Measurements from ENCODE around the gene VPS8.

VPS8 gene

DNA sequence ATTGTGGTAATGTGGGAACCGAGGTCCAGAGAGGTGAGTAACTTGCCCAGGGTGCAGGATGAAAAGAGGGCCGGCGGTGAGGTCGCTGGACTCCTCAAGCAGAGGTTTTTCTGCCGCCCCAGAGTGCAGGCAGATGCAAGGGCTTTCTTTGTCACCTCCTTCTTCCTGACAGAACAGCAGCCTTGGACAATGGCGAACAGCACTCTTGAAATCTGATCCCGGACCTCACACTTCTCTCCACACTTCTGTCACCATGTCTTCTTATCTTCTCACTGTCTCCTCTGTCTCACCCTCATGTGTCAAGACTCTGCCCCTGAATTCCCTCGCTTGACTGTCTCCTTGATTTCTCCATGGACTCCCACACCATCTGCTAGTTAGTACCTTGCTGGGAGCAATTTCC is 15.4 kb upstream of the VPS8 start:
- Histone ChIP-seq H3K4me3 (IDR thresholded peaks at IDR 0.05; ENCODE audit: insufficient read depth, low read depth, low read length) (no peak overlapping the region), H3K27ac (no peak overlapping the region), H3K27me3 (ENCODE audit: insufficient read depth, low read depth) (no peaks in the 10 kb centered on the region), H3K36me3 (ENCODE audit: insufficient read depth) (no peaks in the 10 kb centered on the region), H4K20me1 (ENCODE audit: insufficient read depth) (no peaks in the 10 kb centered on the region), H3K79me2 (ENCODE audit: insufficient read depth, low read depth) (no peaks in the 10 kb centered on the region), H3K4me2 (no peak overlapping the region), H2AFZ (ENCODE audit: low read depth) (no peak overlapping the region), H3K9ac (no peak overlapping the region), H3K4me1 (ENCODE audit: low read depth, poor library complexity, severe bottlenecking) (peaks cover 13% of the 10 kb centered on the region)
- TF ChIP-seq, protein P1, sequence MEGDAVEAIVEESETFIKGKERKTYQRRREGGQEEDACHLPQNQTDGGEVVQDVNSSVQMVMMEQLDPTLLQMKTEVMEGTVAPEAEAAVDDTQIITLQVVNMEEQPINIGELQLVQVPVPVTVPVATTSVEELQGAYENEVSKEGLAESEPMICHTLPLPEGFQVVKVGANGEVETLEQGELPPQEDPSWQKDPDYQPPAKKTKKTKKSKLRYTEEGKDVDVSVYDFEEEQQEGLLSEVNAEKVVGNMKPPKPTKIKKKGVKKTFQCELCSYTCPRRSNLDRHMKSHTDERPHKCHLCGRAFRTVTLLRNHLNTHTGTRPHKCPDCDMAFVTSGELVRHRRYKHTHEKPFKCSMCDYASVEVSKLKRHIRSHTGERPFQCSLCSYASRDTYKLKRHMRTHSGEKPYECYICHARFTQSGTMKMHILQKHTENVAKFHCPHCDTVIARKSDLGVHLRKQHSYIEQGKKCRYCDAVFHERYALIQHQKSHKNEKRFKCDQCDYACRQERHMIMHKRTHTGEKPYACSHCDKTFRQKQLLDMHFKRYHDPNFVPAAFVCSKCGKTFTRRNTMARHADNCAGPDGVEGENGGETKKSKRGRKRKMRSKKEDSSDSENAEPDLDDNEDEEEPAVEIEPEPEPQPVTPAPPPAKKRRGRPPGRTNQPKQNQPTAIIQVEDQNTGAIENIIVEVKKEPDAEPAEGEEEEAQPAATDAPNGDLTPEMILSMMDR (conservative IDR thresholded peaks at IDR 0.05; ENCODE audit: low read depth, low read length), result no peak

DNA sequence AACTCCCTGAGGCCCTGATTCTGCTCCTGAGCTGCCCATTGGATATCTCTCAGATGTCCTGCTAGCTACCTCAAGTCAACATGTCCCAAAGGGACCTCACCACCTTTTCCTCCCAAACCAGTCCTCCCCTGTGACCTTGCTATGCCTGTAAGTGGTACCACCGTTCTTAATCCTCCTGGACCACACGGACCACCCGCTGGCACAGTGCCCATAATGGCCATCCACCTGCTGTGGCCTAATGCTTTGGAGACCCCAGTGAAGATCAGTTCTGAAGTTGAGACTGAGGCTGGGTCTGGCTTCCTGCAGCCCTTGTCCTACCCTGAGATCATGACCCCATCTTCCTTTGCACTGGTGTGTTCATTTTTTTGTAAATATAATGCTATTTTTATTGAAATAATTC is 15.0 kb upstream of the VPS8 start:
- TF ChIP-seq, protein P1 (conservative IDR thresholded peaks at IDR 0.05; ENCODE audit: low read depth, low read length), result no peak
- Histone ChIP-seq H3K27ac (no peak overlapping the region), H3K4me1 (ENCODE audit: low read depth, poor library complexity, severe bottlenecking) (peaks cover 13% of the 10 kb centered on the region), H3K9ac (no peak overlapping the region), H4K20me1 (ENCODE audit: insufficient read depth) (no peaks in the 10 kb centered on the region), H3K4me2 (no peak overlapping the region), H3K79me2 (ENCODE audit: insufficient read depth, low read depth) (no peaks in the 10 kb centered on the region), H3K27me3 (ENCODE audit: insufficient read depth, low read depth) (no peaks in the 10 kb centered on the region), H2AFZ (ENCODE audit: low read depth) (no peak overlapping the region), H3K36me3 (ENCODE audit: insufficient read depth) (no peaks in the 10 kb centered on the region), H3K4me3 (IDR thresholded peaks at IDR 0.05; ENCODE audit: insufficient read depth, low read depth, low read length) (no peak overlapping the region)

DNA sequence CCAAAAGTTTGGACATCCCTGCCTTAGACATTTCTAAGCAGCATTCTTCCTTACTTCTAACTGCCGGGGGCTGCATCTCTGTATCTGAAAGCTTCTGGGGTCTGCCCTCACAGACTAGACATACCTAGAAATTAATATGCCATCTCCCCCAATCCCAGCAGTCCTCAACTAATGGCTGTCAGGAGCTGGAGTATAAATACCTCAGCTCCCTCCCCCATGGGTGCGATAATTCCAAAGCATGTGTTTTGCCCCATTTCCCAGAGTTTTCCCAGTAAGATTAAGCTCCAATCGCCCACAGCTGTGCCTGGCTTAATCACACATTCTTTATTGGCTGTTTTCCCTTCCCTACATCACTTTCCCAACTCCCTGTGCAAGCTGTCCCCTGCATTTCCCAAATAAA is 13.8 kb upstream of the VPS8 start:
- Histone ChIP-seq H3K9ac (no peak overlapping the region), H3K27ac (no peak overlapping the region)
- TF ChIP-seq, protein P1 (conservative IDR thresholded peaks at IDR 0.05; ENCODE audit: low read depth, low read length), result no peak

DNA sequence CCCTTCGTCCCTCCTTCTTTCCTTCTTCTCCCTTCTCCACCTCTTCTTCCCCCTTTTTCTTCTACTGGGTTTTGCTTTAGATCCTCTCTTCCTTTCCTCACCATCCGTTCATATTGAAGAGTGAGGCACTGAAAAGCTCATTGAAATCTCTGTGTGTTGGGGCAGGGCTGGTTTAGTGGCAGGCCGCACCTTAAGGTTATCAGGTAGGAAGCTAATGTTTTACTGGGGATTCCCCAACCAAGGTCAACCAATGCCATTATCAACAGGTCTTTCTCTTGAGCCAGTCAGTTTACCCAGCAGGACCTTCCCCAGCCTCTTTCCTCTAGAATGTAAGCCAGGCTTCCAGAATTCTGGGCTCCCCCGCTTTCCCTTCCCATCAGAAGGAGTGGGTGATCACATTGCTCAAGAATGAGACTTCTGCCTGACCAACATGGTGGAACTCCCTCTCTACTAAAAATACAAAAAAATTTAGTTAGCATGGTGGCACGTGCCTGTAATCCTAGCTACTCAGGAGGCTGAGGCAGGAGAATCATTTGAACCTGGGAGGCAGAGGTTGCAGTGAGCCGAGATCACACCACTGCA is 11.5 kb upstream of the VPS8 start:
- no peaks in the 10 kb centered on the region for H3K36me3 ChIP-seq (ENCODE audit: insufficient read depth)
- no peak overlapping the region for H3K27ac ChIP-seq
- no peak overlapping the region for H2AFZ ChIP-seq (ENCODE audit: low read depth)
- H3K9ac ChIP-seq, result no peak overlapping the region
- TF ChIP-seq, protein P1 (conservative IDR thresholded peaks at IDR 0.05; ENCODE audit: low read depth, low read length), result no peak
- no peaks in the 10 kb centered on the region for H4K20me1 ChIP-seq (ENCODE audit: insufficient read depth)
- peaks cover 4% of the 10 kb centered on the region for H3K4me1 ChIP-seq (ENCODE audit: low read depth, poor library complexity, severe bottlenecking)
- H3K4me2 ChIP-seq, result no peak overlapping the region
- H3K79me2 ChIP-seq (ENCODE audit: insufficient read depth, low read depth), result no peaks in the 10 kb centered on the region
- no peak overlapping the region for H3K4me3 ChIP-seq (IDR thresholded peaks at IDR 0.05; ENCODE audit: insufficient read depth, low read depth, low read length)
- no peaks in the 10 kb centered on the region for H3K27me3 ChIP-seq (ENCODE audit: insufficient read depth, low read depth)

More for the DNA sequence above, 13.8 kb upstream of the VPS8 start:
- Histone ChIP-seq H3K79me2 (ENCODE audit: insufficient read depth, low read depth) (no peaks in the 10 kb centered on the region), H2AFZ (ENCODE audit: low read depth) (no peak overlapping the region), H3K36me3 (ENCODE audit: insufficient read depth) (no peaks in the 10 kb centered on the region), H3K4me2 (no peak overlapping the region), H3K4me3 (IDR thresholded peaks at IDR 0.05; ENCODE audit: insufficient read depth, low read depth, low read length) (no peak overlapping the region), H3K4me1 (ENCODE audit: low read depth, poor library complexity, severe bottlenecking) (peaks cover 13% of the 10 kb centered on the region), H4K20me1 (ENCODE audit: insufficient read depth) (no peaks in the 10 kb centered on the region), H3K27me3 (ENCODE audit: insufficient read depth, low read depth) (no peaks in the 10 kb centered on the region)
